IPS-18a (cell line): Measurements from ENCODE around the gene IFNGR1.

Experiments used
- H3K27ac ChIP-seq: one replicate; pipeline ENCODE4 v1.5.1; 2013; ENCODE audit warnings: low read length
- H3K27me3 ChIP-seq: one replicate; pipeline ENCODE4 v1.6.1; 2013; ENCODE audit warnings: mild to moderate bottlenecking, low read length; ENCODE audit not compliant: control insufficient read depth, insufficient read depth
- H3K36me3 ChIP-seq: one replicate; pipeline ENCODE4 v1.6.1; 2013; ENCODE audit warnings: low read depth, low read length; ENCODE audit not compliant: control insufficient read depth
- H3K4me1 ChIP-seq: one replicate; pipeline ENCODE4 v1.6.1; 2013; ENCODE audit warnings: low read depth, low read length; ENCODE audit not compliant: control insufficient read depth
- H3K4me3 ChIP-seq: one replicate; pipeline ENCODE4 v1.5.1; 2013; ENCODE audit warnings: low read length
- H3K9ac ChIP-seq: one replicate; pipeline ENCODE4 v1.6.1; 2013; ENCODE audit warnings: mild to moderate bottlenecking, low read length, moderate library complexity
- H3K9me3 ChIP-seq: one replicate; pipeline ENCODE4 v1.6.1; 2013; ENCODE audit warnings: low read depth, low read length; ENCODE audit not compliant: control insufficient read depth

The IFNGR1 gene

GRCh38 chr6:137206577-137206976 is 12.6 kb downstream of the IFNGR1 start:
- Histone ChIP-seq H3K9ac (no peak overlapping the region), H3K27me3 (no peaks in the 10 kb centered on the region), H3K9me3 (peaks cover 9% of the 10 kb centered on the region), H3K36me3 (peaks cover 33% of the 10 kb centered on the region), H3K4me1 (no peaks in the 10 kb centered on the region), H3K27ac (no peak overlapping the region), H3K4me3 (no peak overlapping the region)

DNA sequence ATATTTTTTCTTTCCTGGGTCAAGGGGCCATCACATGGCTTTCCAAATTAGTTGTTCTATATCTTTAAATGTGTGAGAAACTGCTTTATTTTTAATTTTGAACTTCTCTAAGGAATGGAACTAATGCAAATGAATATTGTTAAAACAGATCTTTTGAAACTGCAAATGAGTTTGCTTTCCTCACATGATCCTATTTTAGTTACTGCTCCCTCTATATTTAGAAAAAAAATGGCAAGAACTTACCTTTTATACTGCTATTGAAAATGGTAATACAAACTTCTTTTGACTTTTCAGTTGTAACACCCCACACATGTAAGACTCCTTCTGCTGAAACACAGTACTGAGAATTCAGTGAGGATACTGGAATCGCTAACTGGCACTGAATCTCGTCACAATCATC is 15.9 kb downstream of the IFNGR1 start:
- Histone ChIP-seq H3K36me3 (peaks cover 50% of the 10 kb centered on the region), H3K9ac (no peak overlapping the region), H3K9me3 (peaks cover 1% of the 10 kb centered on the region), H3K27me3 (no peaks in the 10 kb centered on the region), H3K4me3 (no peak overlapping the region), H3K27ac (no peak overlapping the region), H3K4me1 (no peaks in the 10 kb centered on the region)

GRCh38 chr6:137202078-137202477 is 17.1 kb downstream of the IFNGR1 start:
- Histone ChIP-seq H3K36me3 (peaks cover 56% of the 10 kb centered on the region), H3K4me3 (no peak overlapping the region), H3K27ac (no peak overlapping the region), H3K9me3 (no peaks in the 10 kb centered on the region), H3K9ac (no peak overlapping the region), H3K27me3 (no peaks in the 10 kb centered on the region), H3K4me1 (no peaks in the 10 kb centered on the region)

GRCh38 chr6:137201006-137201405 is 18.2 kb downstream of the IFNGR1 start:
- no peak overlapping the region for H3K27ac ChIP-seq
- no peaks in the 10 kb centered on the region for H3K4me1 ChIP-seq
- H3K36me3 ChIP-seq = peaks cover 54% of the 10 kb centered on the region
- H3K4me3 ChIP-seq = no peak overlapping the region
- H3K9ac ChIP-seq = no peak overlapping the region
- H3K9me3 ChIP-seq = no peaks in the 10 kb centered on the region
- H3K27me3 ChIP-seq = no peaks in the 10 kb centered on the region

- Histone ChIP-seq H3K4me1 (no peaks in the 10 kb centered on the region), H3K4me3 (no peak overlapping the region), H3K36me3 (peaks cover 47% of the 10 kb centered on the region), H3K9ac (no peak overlapping the region), H3K27ac (no peak overlapping the region), H3K9me3 (no peaks in the 10 kb centered on the region), H3K27me3 (no peaks in the 10 kb centered on the region)
Observed at GRCh38 chr6:137200288-137200687, 18.9 kb downstream of the IFNGR1 start.

GRCh38 chr6:137197684-137198645 is 21.2 kb downstream of the IFNGR1 start:
- no peaks in the 10 kb centered on the region for H3K27me3 ChIP-seq
- peaks cover 27% of the 10 kb centered on the region for H3K36me3 ChIP-seq
- no peak overlapping the region for H3K4me3 ChIP-seq
- no peaks in the 10 kb centered on the region for H3K4me1 ChIP-seq
- H3K9ac ChIP-seq = no peak overlapping the region
- no peak overlapping the region for H3K27ac ChIP-seq
- no peaks in the 10 kb centered on the region for H3K9me3 ChIP-seq

DNA sequence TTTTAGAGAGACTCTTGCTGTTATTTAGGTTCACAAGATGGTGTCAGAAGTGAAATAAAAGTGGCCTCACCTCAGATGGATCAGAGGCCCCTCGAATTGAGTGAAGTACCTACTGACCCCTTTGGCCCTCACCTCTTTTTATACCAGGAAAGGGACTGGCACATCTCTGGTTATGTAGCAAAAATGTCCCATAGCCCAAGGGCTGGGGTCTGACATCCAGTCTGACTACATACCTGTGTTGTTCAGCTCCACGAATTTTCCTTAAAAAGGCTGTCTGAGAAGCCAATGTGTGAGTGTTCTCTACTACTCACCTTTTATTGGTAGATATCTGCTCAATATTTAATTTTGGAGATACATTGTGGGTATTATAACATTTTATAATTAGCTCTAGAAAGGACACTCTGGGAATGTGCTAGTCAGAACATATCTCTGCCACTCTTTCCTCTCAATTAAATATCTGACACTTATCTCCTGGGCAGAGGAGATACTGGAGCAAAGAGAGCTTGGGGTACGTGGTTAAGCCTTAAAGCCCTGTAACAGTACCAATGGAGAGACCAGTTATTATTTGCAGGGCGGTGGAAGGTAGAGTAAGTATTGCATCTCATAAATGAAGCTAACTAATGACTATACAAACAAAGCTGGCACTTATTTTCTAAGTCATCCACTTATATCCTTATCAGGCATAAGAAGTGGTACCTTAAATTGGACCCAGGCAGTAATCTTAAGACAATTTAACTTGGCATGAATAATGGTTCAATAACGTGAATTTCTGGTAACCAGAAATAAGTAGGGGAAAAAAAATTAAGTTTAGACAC is 25.7 kb downstream of the IFNGR1 start:
- H3K4me3 ChIP-seq = no peak overlapping the region
- H3K9ac ChIP-seq = no peak overlapping the region
- H3K9me3 ChIP-seq = peaks cover 20% of the 10 kb centered on the region
- no peaks in the 10 kb centered on the region for H3K27me3 ChIP-seq
- peaks cover 9% of the 10 kb centered on the region for H3K36me3 ChIP-seq
- H3K27ac ChIP-seq = no peak overlapping the region
- no peaks in the 10 kb centered on the region for H3K4me1 ChIP-seq

DNA sequence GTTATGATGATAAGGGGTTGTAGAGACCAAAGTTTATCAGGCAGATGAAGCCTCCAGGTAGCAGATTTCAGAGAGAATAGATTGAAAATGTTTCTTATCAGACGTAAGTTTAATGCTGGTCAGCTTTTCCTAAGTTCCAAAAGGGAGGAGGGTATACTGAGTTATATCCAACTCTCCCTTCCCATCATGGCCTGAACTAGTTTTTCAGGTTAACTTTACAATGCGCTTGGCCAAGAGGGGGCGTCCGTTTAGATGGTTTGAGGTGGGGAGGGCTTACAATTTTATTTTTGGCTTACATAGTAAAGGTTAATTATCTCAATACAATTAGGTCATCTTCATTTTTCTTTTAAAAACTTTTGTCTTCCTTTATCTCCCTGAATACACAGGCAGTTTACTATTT is 26.4 kb downstream of the IFNGR1 start:
- peaks cover 2% of the 10 kb centered on the region for H3K36me3 ChIP-seq
- no peaks in the 10 kb centered on the region for H3K4me1 ChIP-seq
- no peak overlapping the region for H3K9ac ChIP-seq
- no peaks in the 10 kb centered on the region for H3K27me3 ChIP-seq
- no peak overlapping the region for H3K4me3 ChIP-seq
- no peak overlapping the region for H3K27ac ChIP-seq
- H3K9me3 ChIP-seq = peaks cover 27% of the 10 kb centered on the region

DNA sequence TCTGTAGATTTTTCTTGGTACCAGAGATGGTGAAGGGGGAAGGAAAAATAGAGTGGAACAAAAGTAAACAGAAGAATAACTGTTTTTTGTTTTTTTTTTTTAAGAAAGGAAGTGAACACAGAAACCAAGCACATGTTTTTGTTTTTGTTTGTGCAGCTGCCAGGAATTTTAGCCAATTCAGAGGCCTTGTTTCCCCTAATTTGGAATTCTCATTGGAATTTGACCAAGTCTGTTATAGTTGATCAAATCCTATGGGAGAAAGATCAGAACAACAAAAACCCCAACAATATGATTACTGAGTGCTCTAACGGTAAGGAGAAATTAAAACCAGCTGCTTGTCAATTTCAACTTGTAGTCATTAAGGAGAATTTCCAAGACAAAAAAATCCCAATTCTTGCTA is 27.5 kb downstream of the IFNGR1 start:
- Histone ChIP-seq H3K9me3 (peaks cover 34% of the 10 kb centered on the region), H3K4me1 (no peaks in the 10 kb centered on the region), H3K4me3 (no peak overlapping the region), H3K9ac (no peak overlapping the region), H3K36me3 (no peaks in the 10 kb centered on the region), H3K27me3 (no peaks in the 10 kb centered on the region), H3K27ac (no peak overlapping the region)

- no peak overlapping the region for H3K4me3 ChIP-seq
- no peaks in the 10 kb centered on the region for H3K27me3 ChIP-seq
- H3K4me1 ChIP-seq = no peaks in the 10 kb centered on the region
- H3K36me3 ChIP-seq = no peaks in the 10 kb centered on the region
- H3K27ac ChIP-seq = no peak overlapping the region
- H3K9ac ChIP-seq = no peak overlapping the region
- peaks cover 38% of the 10 kb centered on the region for H3K9me3 ChIP-seq
Observed at GRCh38 chr6:137191236-137191635, 27.9 kb downstream of the IFNGR1 start.

DNA sequence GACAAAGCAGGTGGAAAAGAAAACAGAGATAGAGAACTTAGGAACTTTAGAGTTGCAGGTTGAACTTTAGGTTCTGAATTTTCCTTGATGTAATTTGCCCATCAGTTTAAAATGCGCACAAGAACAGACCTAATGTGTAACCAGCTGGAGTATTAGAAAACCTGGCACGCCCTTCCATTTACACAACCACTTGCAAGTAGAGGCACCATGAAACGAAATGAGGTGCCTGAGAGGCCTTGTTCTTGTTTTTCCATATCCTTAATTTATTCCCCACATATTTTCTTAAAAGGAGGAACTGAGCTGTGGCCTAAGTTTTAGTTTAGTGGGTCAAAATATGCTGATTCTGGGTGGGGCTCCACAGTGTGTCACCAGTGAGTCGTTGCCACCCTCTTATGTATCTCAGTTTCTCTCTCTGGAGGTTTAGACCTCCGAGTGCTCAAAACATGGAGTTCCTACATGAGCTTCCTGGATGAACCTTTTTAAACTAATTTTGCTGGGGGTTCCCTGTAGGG is 28.5 kb downstream of the IFNGR1 start:
- Histone ChIP-seq H3K27me3 (no peaks in the 10 kb centered on the region), H3K36me3 (no peaks in the 10 kb centered on the region), H3K9ac (no peak overlapping the region), H3K27ac (no peak overlapping the region), H3K9me3 (peaks cover 44% of the 10 kb centered on the region), H3K4me3 (no peak overlapping the region), H3K4me1 (no peaks in the 10 kb centered on the region)
